Effector memory CD8-positive, alpha-beta T cell (primary cell): ENCODE data around the gene VILL.

Experiments
- ATAC-seq: fragments of 150-1000 bp; cut with Tn5 transposase; replicated peaks from 2 replicates; pipeline ENCODE4 v1.10.0; 2021; ENCODE audit warnings: mild to moderate bottlenecking, moderate library complexity
- DNase-seq, 3 experiments: peaks; one replicate each; pipeline ENCODE4 v3.0.0; 2021
- H3K27ac Mint-ChIP-seq, 2 donors: one replicate each; pipeline ENCODE4 v1.8.0; 2022; ENCODE audit warnings: mild to moderate bottlenecking in 2 of 2, mixed read lengths in 2 of 2, moderate library complexity in 2 of 2
- H3K27me3 Mint-ChIP-seq, 2 donors: one replicate each; pipeline ENCODE4 v1.8.0; 2022; ENCODE audit warnings: mixed read lengths in 2 of 2
- H3K36me3 Mint-ChIP-seq: one replicate; pipeline ENCODE4 v1.8.0; 2022; ENCODE audit warnings: mild to moderate bottlenecking, moderate library complexity, mixed read lengths; ENCODE audit not compliant: insufficient read depth
- H3K4me1 Mint-ChIP-seq, 2 donors: one replicate each; pipeline ENCODE4 v1.8.0; 2022; ENCODE audit warnings: low read depth in 2 of 2, mixed read lengths in 2 of 2
- H3K4me3 Mint-ChIP-seq, 2 donors: one replicate each; pipeline ENCODE4 v1.8.0; 2022; ENCODE audit warnings: mild to moderate bottlenecking in 2 of 2, mixed read lengths in 2 of 2, moderate library complexity in 2 of 2
- H3K9me3 Mint-ChIP-seq, 2 donors: one replicate each; pipeline ENCODE4 v1.8.0; 2022; ENCODE audit warnings: mixed read lengths in 2 of 2

VILL gene

GRCh38 chr3:38011111-38011510 lies 20.5 kb downstream of the VILL start:
- Mint-ChIP-seq H3K4me3 (no peak overlapping the region), H3K4me1 (no peaks in the 10 kb centered on the region), H3K27ac (peak overlapping the region; percentile 56 to 78), H3K9me3 (no peaks in the 10 kb centered on the region), H3K27me3 (no peaks in the 10 kb centered on the region), H3K36me3 (peaks cover 18% of the 10 kb centered on the region)
- ATAC-seq (no peak), DNase-seq (no peak)

GRCh38 chr3:38015485-38015884 lies 24.9 kb downstream of the VILL start:
- no peak for ATAC-seq
- Mint-ChIP-seq H3K27me3 (no peaks in the 10 kb centered on the region), H3K4me1 (peaks cover 5 to 9% of the 10 kb centered on the region in 2 donors), H3K4me3 (no peak overlapping the region), H3K36me3 (peaks cover 29% of the 10 kb centered on the region), H3K27ac (peak overlapping the region in 1 of 2 donors; percentile 11), H3K9me3 (no peaks in the 10 kb centered on the region)
- no peak for DNase-seq

- Mint-ChIP-seq H3K4me3 (no peak overlapping the region), H3K36me3 (peaks cover 29% of the 10 kb centered on the region), H3K4me1 (peaks cover 10 to 11% of the 10 kb centered on the region in 2 donors), H3K27me3 (no peaks in the 10 kb centered on the region), H3K27ac (peak overlapping the region in 1 of 2 donors; percentile 11), H3K9me3 (no peaks in the 10 kb centered on the region)
- DNase-seq, result no peak
- ATAC-seq, result no peak
Observed at GRCh38 chr3:38015984-38016383, 25.4 kb downstream of the VILL start.

GRCh38 chr3:38016410-38016809 lies 25.8 kb downstream of the VILL start:
- H3K27ac Mint-ChIP-seq, result peak overlapping the region in 1 of 2 donors; percentile 11
- ATAC-seq (no peak), DNase-seq (no peak)
- H3K9me3 Mint-ChIP-seq, result no peaks in the 10 kb centered on the region
- H3K4me3 Mint-ChIP-seq, result no peak overlapping the region
- H3K27me3 Mint-ChIP-seq, result no peaks in the 10 kb centered on the region
- H3K4me1 Mint-ChIP-seq, result peaks cover 14% of the 10 kb centered on the region in 2 donors
- H3K36me3 Mint-ChIP-seq, result peaks cover 29% of the 10 kb centered on the region

DNA sequence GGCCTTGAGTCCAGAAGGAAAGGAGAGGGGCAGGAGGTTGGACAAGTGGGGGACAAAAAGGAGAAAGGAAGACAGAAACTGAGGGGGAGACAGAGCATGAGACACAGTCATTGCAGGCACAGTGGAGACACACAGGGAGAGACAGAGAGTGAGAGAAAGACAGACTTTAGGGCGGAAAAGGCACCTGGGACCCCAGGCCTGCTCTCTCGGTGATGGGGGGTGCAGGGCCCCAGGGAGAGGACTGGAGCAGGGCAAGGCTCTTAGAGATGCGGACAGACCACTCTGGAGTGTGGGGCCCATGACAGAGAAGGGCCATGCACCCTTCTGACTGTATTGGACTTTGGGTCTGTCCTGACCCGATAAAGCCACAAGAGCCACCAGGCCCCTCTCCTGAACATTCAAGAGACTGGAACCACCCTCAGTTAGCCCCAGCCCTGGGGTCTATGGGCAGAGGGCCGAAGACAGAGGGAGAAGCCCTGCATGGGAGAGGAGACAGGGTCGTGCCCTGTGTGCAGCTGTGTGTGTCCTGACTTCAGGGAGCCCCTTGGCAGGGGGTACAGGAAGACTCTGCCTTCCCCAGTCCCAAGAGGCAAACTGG lies 26.4 kb downstream of the VILL start:
- peaks cover 17 to 19% of the 10 kb centered on the region in 2 donors for H3K4me1 Mint-ChIP-seq
- H3K27me3 Mint-ChIP-seq, result no peaks in the 10 kb centered on the region
- no peak overlapping the region for H3K4me3 Mint-ChIP-seq
- peaks cover 29% of the 10 kb centered on the region for H3K36me3 Mint-ChIP-seq
- no peak for ATAC-seq
- no peak for DNase-seq
- peak overlapping the region in 1 of 2 donors; percentile 11 for H3K27ac Mint-ChIP-seq
- H3K9me3 Mint-ChIP-seq, result no peaks in the 10 kb centered on the region

- Mint-ChIP-seq H3K4me3 (no peak overlapping the region), H3K27me3 (no peaks in the 10 kb centered on the region), H3K36me3 (peaks cover 29% of the 10 kb centered on the region), H3K9me3 (no peaks in the 10 kb centered on the region), H3K27ac (peak overlapping the region in 1 of 2 donors; percentile 4), H3K4me1 (peaks cover 20 to 25% of the 10 kb centered on the region in 2 donors)
- no peak for ATAC-seq
- no peak for DNase-seq
Observed at GRCh38 chr3:38017445-38018295, 27.1 kb downstream of the VILL start.

GRCh38 chr3:38018296-38019266 lies 28.0 kb downstream of the VILL start:
- Mint-ChIP-seq H3K4me1 (peaks cover 26 to 34% of the 10 kb centered on the region in 2 donors), H3K9me3 (no peaks in the 10 kb centered on the region), H3K27me3 (no peaks in the 10 kb centered on the region), H3K27ac (peak overlapping the region in 1 of 2 donors; percentile 47), H3K4me3 (no peak overlapping the region), H3K36me3 (peaks cover 29% of the 10 kb centered on the region)
- DNase-seq (no peak), ATAC-seq (no peak)

DNA sequence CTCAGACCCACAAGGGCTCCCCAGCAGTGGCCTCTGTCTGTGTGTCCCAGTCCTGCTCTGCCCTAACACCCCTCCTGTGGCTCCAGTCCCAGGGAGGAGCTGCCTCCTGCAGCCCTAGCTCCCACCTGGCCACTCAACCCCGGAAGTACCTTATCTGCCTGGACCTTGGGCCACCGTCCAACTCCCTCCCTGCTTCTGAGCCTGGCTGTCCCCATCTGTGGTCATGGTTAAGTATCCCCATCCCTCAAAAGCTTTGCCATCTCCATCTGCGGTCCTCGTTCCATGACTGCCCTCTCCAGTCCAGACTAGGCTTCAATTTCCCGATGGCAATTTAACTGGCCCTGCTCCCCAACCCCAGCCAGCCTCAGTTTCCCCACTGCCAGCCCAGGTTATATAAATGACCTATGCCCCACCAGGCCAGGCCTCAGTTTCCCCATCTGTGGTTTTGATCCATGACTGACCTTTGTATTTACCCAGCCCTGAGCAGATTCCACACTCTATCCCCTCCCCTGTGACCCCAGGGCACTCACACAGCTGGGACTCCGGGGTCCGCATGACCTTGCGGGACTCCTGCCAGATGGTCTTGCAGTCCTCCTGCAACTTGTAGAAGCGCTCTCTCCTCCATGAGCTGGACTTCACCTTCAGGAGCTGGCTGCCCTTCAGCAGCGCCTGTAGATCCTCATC lies 29.2 kb downstream of the VILL start:
- Mint-ChIP-seq H3K36me3 (peaks cover 24% of the 10 kb centered on the region), H3K4me3 (no peak overlapping the region), H3K27ac (peak overlapping the region; percentile 5 to 90), H3K9me3 (no peaks in the 10 kb centered on the region), H3K4me1 (peaks cover 29 to 43% of the 10 kb centered on the region in 2 donors), H3K27me3 (no peaks in the 10 kb centered on the region)
- ATAC-seq (no peak), DNase-seq (no peak)

DNA sequence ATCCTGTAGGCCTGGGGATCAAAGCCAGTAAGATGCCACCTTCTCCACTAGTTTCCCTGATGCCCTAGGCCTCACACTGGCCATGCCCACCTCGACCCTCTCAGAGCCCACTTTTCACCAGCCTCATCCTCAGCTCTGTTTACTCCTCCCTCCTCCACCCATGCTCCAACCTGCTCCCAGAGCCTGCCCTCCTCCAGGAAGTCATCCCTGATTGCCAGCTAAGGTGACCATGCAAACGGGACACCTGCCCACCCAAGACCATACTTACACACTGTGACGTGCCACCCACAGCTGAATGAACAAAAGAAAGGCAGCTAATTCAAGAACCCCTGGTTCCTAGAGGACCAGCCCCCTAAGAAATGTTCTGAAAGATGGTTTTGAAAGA lies 29.7 kb downstream of the VILL start:
- H3K27me3 Mint-ChIP-seq, result no peaks in the 10 kb centered on the region
- DNase-seq (no peak), ATAC-seq (no peak)
- H3K4me3 Mint-ChIP-seq, result no peak overlapping the region
- H3K9me3 Mint-ChIP-seq, result no peaks in the 10 kb centered on the region
- peaks cover 21% of the 10 kb centered on the region for H3K36me3 Mint-ChIP-seq
- H3K4me1 Mint-ChIP-seq, result peaks cover 29 to 46% of the 10 kb centered on the region in 2 donors
- H3K27ac Mint-ChIP-seq, result peak overlapping the region; percentile 5 to 90

GRCh38 chr3:38021196-38021595 lies 30.6 kb downstream of the VILL start:
- H3K4me3 Mint-ChIP-seq, result no peak overlapping the region
- ATAC-seq, result no peak

DNA sequence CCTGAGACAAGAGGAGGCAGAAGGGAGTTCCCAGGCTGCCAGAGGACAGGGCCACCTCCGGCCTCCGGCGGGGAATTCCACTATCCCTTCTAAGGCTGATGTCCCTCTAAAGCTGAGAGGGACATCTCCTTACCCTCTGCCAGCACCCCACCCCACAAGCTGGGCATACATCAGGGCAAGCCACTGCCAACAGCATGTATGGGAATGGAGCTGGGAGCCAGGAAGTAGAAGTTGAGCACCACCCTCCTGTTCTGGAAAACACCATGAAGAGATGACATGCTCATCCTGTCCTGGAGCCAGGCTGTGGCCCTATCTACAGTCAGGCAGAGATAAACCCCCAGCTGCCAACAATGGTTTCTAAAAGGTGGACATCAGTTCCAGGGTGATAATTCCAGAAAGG lies 31.7 kb downstream of the VILL start:
- ATAC-seq, result no peak
- H3K4me1 Mint-ChIP-seq, result peaks cover 34 to 52% of the 10 kb centered on the region in 2 donors
- no peaks in the 10 kb centered on the region for H3K27me3 Mint-ChIP-seq
- H3K36me3 Mint-ChIP-seq, result peaks cover 17% of the 10 kb centered on the region
- H3K27ac Mint-ChIP-seq, result peak overlapping the region; percentile 49 to 83
- peak overlapping the region in 1 of 2 donors; percentile 7 for H3K4me3 Mint-ChIP-seq
- DNase-seq, result no peak
- H3K9me3 Mint-ChIP-seq, result no peaks in the 10 kb centered on the region

More at GRCh38 chr3:38021196-38021595, 30.6 kb downstream of the VILL start:
- H3K36me3 Mint-ChIP-seq, result peaks cover 20% of the 10 kb centered on the region
- H3K27me3 Mint-ChIP-seq, result no peaks in the 10 kb centered on the region
- H3K27ac Mint-ChIP-seq, result peak overlapping the region; percentile 49 to 83
- H3K4me1 Mint-ChIP-seq, result peaks cover 34 to 52% of the 10 kb centered on the region in 2 donors
- DNase-seq, result no peak
- no peaks in the 10 kb centered on the region for H3K9me3 Mint-ChIP-seq

DNA sequence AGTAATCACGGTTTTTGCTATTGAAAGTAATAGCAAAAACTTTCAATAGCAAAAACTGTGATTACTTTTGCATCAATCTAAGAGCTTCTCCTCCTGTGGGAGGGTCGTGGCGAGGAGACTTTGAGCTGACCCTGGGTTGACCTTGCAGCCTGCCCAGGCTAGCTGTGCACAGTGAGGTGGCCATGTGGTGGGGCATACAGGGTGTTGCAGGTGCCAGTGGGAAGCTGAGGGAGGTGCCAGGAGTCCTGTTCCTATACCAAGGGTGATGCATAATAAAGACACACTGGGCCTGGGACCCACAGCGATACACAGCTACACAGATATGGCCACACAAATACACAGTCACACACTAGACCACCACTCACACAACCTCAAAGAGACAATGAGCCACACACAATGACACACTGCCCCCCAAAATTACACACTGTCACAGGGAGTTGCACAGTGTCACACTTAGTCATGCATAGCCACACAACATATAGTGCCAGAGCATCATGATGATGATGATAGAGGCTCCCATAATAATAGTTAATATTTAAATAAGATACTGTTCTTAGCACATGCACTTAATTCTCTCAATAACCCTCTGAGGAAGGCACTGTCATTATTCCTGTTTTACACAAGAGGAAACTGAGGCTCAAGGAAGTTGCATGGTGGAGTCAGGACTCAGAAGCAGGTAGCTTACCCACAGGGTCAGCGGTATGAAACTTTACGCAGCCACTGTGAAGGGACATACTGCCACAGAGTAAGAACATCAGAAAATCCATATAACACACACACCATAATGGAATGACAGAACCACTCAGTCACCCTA lies 32.5 kb downstream of the VILL start:
- Mint-ChIP-seq H3K4me1 (peaks cover 39 to 55% of the 10 kb centered on the region in 2 donors), H3K36me3 (peaks cover 19% of the 10 kb centered on the region), H3K4me3 (peak overlapping the region; percentile 91 to 93), H3K9me3 (no peaks in the 10 kb centered on the region), H3K27me3 (no peaks in the 10 kb centered on the region), H3K27ac (peak overlapping the region; percentile 94 to 95)
- DNase-seq (no peak), ATAC-seq (no peak)
